HG02678 (cell line): Measurements from ENCODE around the gene OR2W3.
A peak's percentile ranks its signal among the peaks of the same experiment; 100 is the strongest.

ENCODE experiments used
- ATAC-seq: cut with Tn5 transposase; IDR thresholded peaks from one replicate; pipeline ENCODE4 v1.9.1; 2021; ENCODE audit warnings: mild to moderate bottlenecking, moderate library complexity; ENCODE audit not compliant: unreplicated experiment

Gene OR2W3

DNA sequence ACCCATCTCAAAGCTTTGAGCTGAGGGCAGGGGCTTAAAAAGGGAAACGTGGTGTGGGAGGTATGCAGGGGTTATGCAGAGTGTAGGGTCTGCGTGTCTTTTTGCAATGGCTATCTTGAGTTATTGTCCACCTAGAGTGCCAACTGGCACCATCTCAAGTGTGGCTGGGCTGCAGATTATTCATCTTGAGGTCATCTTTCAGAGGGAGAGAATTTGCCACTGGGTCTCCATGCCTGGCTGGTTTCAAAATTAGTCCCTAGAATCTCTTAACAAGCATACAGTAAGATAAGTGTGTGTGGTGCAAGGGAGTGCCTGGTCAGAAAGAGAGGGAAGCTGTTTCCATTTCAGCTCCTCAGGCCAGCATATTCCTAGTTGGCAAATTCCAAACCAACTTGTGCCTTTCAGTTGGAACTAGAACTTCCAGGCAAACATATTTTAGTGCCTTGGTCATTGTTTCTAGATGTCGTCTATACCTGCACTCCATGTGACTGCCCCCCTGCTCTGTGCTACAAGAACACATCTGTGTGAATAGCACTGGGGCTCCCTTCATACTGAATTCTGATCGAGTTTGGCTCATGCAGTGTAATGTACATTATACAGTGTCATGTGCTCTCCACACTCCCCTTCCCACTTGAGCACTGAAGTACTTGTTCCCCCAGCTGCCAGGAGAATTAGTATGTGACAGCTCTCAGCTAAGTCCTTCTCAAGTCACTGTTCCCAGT is 19.7 kb downstream of the OR2W3 start:
- no peak for ATAC-seq

DNA sequence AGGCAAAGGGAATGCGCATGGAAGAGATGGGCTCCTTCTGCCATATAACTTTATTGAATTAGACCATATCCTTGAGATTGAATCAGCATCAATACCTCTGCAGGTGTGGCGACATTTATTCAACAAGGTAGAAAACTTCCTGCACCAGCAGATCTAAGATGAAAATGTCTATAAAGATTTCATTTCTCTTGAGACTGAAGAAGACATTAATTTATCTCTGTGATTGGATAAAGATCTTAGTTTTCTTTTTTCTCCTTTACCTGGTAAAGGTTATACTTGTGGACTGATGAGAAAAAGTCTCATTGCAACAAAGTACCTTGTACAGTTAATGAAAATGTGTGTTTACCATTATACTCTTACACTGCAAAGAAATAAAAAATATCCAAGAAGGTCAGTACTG is 24.6 kb downstream of the OR2W3 start, which contains the start of gene OR2T8:
TSS of gene OR2T8 (plus strand) at position 301 of the 400 bp plus-strand sequence. CDS start 766 bp downstream, outside the sequence.
- no peak for ATAC-seq

DNA sequence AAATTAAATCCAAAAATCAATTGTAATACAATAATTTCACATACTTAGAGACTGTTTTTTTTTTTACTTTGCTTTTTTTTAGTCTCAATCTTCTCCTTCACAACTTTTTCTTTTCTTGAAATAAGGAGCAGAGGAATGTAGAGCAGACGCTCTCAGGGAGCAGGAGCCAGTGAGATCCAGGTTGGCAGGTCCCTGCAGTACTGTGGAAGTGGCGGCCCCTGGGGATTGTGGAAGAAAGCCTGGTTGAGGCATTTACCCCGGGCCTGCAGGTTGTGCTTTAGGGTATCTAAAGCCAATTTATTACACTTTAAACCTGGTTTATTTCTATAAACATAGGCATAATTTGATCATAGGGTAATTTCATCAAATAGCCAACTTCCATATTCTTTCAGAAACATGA is 28.6 kb downstream of the OR2W3 start:
- no peak for ATAC-seq

DNA sequence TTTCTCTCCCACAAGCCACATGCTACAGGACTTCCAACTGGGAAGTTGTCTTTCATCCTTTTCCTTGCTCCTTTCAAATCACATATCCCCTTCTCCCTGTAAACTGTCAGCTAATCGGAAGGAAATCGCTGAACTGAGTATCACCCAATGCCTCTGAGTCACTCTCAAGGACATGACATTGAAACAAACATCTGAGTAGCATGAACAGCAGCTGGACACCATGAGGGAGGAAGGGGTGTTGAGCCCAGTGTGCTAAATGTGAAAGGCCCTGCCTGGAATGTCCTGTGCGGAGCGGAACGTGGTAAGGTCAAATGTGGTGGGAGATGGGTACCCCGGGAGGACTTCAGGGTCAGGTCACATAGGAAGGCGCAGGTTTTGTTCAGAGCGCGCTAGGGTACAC is 29.5 kb downstream of the OR2W3 start, which contains the start of gene OR2AJ1:
TSS of gene OR2AJ1 (plus strand) at position 22 of the 400 bp plus-strand sequence. CDS start 8,880 bp downstream, outside the sequence.
- no peak for ATAC-seq

DNA sequence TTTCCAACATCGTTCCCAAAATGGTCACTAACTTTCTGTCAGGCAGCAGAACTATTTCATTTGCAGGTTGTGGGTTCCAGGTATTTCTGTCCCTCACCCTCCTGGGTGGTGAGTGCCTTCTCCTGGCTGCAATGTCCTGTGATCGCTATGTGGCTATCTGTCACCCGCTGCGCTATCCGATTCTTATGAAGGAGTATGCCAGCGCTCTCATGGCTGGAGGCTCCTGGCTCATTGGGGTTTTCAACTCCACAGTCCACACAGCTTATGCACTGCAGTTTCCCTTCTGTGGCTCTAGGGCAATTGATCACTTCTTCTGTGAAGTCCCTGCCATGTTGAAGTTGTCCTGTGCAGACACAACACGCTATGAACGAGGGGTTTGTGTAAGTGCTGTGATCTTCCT is 38.6 kb downstream of the OR2W3 start:
- ATAC-seq: no peak

DNA sequence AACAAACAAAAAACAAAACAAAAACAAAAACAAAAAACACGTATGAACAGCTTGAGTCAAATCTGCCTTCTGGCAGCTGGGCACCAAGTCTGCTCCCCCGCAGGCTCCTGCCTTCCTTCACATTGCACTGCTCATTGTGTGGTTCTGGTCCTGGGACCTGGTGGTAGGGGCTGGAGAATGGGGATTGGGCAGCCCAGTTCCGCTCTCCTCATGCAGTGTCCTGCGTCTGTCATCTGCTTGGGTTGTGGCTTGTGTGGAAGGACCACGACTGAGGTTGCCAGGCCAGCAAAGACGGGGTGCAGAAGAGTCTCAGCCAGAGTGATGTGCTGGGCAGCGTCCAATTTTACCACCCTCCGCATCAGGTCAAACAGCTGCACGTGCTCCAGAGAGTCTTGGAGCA is 40.4 kb downstream of the OR2W3 start:
- no peak for ATAC-seq

DNA sequence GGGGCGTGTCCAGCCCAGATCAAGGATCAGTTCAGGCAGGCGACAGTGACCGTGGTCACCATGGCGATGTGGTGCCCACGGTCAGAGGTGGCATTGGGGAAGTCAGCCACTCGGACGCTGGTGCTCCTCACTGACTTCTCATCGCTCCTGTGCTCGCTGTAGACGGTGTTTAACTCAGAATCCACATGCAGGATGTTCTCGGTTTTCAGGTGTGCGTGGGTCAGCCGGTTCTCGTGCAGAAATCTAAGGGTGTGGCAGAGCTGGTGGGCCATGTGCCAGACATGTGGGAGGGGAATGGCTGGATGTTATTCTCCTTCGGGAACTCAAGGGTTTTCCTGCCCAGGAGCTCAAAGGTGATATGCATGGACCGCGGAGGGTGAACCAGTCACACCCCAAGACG is 41.0 kb downstream of the OR2W3 start:
- ATAC-seq: no peak

DNA sequence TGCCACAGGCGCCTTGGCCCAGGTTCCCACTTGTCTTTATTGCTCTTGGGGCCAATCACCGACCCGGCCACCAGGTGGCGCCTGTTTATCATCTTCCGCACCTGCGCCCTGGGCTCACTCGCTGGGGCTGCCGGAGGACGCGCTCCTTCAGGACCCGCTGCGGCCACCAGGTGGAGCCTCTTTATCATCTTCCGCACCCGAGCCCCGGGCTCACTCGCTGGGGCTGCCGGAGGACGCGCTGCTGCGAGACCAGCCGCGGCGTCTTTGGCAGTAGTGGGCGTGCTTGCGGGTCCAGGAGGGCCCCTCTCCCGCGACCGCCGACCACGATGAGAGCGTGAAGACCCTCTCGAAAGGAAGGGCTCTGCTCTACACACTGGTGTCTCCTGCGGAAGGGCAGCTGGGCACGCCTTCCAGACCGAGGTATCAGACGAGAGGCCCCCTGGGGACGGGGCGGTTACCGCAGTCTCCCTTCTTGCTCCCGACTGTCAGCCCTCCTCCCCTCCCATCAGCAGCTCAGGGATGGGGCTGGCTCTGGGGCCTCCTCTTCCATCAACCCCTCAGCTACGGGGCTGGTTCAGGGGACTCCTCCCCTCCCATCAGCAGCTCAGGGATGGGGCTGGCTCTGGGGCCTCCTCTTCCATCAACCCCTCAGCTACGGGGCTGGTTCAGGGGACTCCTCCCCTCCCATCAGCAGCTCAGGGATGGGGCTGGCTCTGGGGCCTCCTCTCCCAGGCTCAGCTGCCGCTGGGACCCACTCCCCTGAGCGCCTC is 41.8 kb downstream of the OR2W3 start:
- peak; percentile 99 for ATAC-seq

DNA sequence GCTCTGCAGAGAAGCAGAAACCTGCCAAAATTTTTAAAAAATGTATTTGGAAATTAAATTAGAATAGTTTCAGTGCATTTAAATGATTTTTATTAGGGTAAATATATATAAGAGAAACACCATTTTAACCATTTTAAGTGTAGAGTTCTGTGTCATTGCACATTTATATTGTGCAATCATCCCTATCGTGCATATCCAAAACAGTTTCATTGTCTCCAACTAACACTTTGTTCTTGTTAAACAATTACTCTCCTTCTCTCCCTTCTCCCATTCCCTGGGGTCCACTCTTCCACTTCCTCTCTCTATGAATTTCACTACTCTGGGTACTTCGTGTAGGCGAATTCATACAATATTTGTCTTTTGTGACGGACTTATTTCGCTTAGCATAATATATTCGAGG is 47.2 kb downstream of the OR2W3 start:
- ATAC-seq: no peak
